A673 (cell line): ENCODE data around the gene NPIPA5. TPM values are rescaled to one million over a fixed set of nuclear protein-coding genes. Genes with fewer than 3 reads are reported as not detected.
"Not testable (repeated sequence)": the region's sequence is repeated elsewhere in the genome, so short reads cannot be mapped to it uniquely, and the experiment has no call there.

Source experiments
- BruUV-seq: library from RNA; stranded (reverse); fragments of 400-500 nt; replicated peaks from 2 replicates; lab custom pipeline; 2021; lab: Mats Ljungman, UMichigan
- CTCF ChIA-PET: fragments of 300-600 bp; sonication (Branson Sonifier 250); formaldehyde crosslinking; loops from one replicate; lab custom pipeline; 2022; ENCODE audit warnings: antibody characterized with exemption; lab: Charles Lee
- POLR2A ChIA-PET: fragments of 300-600 bp; sonication (Branson Sonifier 250); formaldehyde crosslinking; loops from one replicate; lab custom pipeline; 2022; ENCODE audit warnings: antibody characterized with exemption; ENCODE audit not compliant: low non-redundant PET; lab: Charles Lee
- DNase-seq: peaks from one replicate; pipeline ENCODE4 v3.0.0-alpha.2; 2015; ENCODE audit warnings: low spot score
- H3K27ac ChIP-seq: fragments of 200-600 bp; sonication (generic); 2 replicates; pipeline ENCODE4 v1.5.1; 2016; ENCODE audit warnings: mixed run types, low read depth, mild to moderate bottlenecking, mixed read lengths, antibody characterized with exemption, low read length; ENCODE audit not compliant: poor library complexity, severe bottlenecking
- H3K27me3 ChIP-seq: fragments of 200-600 bp; sonication (generic); replicated peaks from 2 replicates; pipeline ENCODE4 v1.6.1; 2017; ENCODE audit warnings: mixed run types, low read depth, mild to moderate bottlenecking, mixed read lengths, antibody characterized with exemption, low read length; ENCODE audit not compliant: insufficient read depth, poor library complexity
- H3K36me3 ChIP-seq: fragments of 200-600 bp; sonication (generic); 2 replicates; pipeline ENCODE4 v1.6.1; 2016; ENCODE audit warnings: mixed run types, mild to moderate bottlenecking, mixed read lengths, antibody characterized with exemption, low read length; ENCODE audit not compliant: insufficient read depth, poor library complexity, severe bottlenecking
- H3K4me1 ChIP-seq: fragments of 200-600 bp; sonication (generic); 2 replicates; pipeline ENCODE4 v1.6.1; 2017; ENCODE audit warnings: mixed run types, mild to moderate bottlenecking, mixed read lengths, antibody characterized with exemption, low read length; ENCODE audit not compliant: insufficient read depth, poor library complexity, severe bottlenecking
- H3K4me3 ChIP-seq: fragments of 200-600 bp; sonication (generic); 2 replicates; pipeline ENCODE4 v1.5.1; 2016; ENCODE audit warnings: low read depth, mixed run types, mild to moderate bottlenecking, mixed read lengths, low read length; ENCODE audit not compliant: poor library complexity, severe bottlenecking
- H3K9me3 ChIP-seq: fragments of 200-600 bp; sonication (generic); 2 replicates; pipeline ENCODE4 v1.6.1; 2016; ENCODE audit warnings: mixed run types, low read depth, mild to moderate bottlenecking, mixed read lengths, antibody characterized with exemption, low read length; ENCODE audit not compliant: poor library complexity, severe bottlenecking
- intact Hi-C: fragments of 100-400 bp; cut with micrococcal nuclease; formaldehyde crosslinking; loops from one replicate; pipeline ENCODE4 v1.10.0; 2022; ENCODE audit not compliant: unreplicated experiment
- total RNA-seq: library from RNA; stranded (reverse); gene quantifications from 2 replicates; pipeline ENCODE4 v1.2.3, GENCODE V29; 2021

Gene NPIPA5
- total RNA-seq, 1 experiment from 2014 or later, result 3.8 TPM

- H3K4me3 ChIP-seq, BruUV-seq, H3K9me3 ChIP-seq, intact Hi-C loops, POLR2A ChIA-PET, DNase-seq, H3K4me1 ChIP-seq, H3K27me3 ChIP-seq, CTCF ChIA-PET, H3K27ac ChIP-seq, H3K36me3 ChIP-seq: not testable (repeated sequence)
These were observed 54.7 kb downstream of the NPIPA5 start for GRCh38 chr16:15323373-15323772.

DNA sequence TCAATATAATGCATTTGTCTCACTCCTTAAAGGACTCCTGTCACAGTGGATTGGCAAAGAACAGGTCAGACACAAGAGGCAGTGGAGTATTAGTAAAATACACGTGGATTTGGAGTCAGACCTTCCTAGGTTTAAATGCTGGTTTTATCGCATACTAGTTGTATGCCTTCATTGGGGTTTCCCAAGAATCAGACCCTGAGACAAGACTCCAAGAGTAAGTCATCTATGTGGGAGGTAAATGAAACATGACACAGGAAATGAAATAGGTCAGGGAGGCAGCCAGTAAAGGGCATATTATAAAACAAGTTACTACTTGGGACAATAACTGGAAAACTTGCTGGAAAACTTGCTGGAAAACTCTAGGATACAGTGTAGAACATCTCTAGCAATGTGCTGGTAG lies 56.9 kb downstream of the NPIPA5 start:
- H3K27ac ChIP-seq, intact Hi-C loops, H3K9me3 ChIP-seq, BruUV-seq, DNase-seq, H3K4me1 ChIP-seq, H3K27me3 ChIP-seq, H3K4me3 ChIP-seq, H3K36me3 ChIP-seq, CTCF ChIA-PET, POLR2A ChIA-PET: not testable (repeated sequence)

- POLR2A ChIA-PET, H3K4me1 ChIP-seq, H3K27ac ChIP-seq, H3K9me3 ChIP-seq, DNase-seq, H3K4me3 ChIP-seq, H3K36me3 ChIP-seq, H3K27me3 ChIP-seq, intact Hi-C loops, CTCF ChIA-PET, BruUV-seq: not testable (repeated sequence)
These were observed 63.5 kb downstream of the NPIPA5 start for GRCh38 chr16:15314562-15314961.

Other genes with a start within 250 kb of the NPIPA5 start
- 6.3 TPM in 2 replicates for gene MPV17L, start 17.5 kb upstream of the NPIPA5 start, total RNA-seq
- gene BMERB1, start 56.3 kb upstream of the NPIPA5 start, total RNA-seq, result 11.5 and 16.8 TPM in 2 replicates